ENCODE measurements around the gene GALNTL6.

The GALNTL6 gene

GRCh38 chr4:173045571-173045970 is 1232.4 kb downstream of the GALNTL6 start:
- DNase-seq = no peak

GRCh38 chr4:173046144-173046543 is 1232.9 kb downstream of the GALNTL6 start:
- DNase-seq = no peak

GRCh38 chr4:173046818-173047217 is 1233.6 kb downstream of the GALNTL6 start:
- no peak for DNase-seq

GRCh38 chr4:173051232-173051631 is 1238.0 kb downstream of the GALNTL6 start:
- DNase-seq = no peak

- no peak for DNase-seq
Measured at GRCh38 chr4:173051716-173052115, 1238.5 kb downstream of the GALNTL6 start.

- DNase-seq = no peak
Measured at GRCh38 chr4:173052439-173052838, 1239.2 kb downstream of the GALNTL6 start.

- no peak for DNase-seq
Measured at GRCh38 chr4:173056271-173056670, 1243.1 kb downstream of the GALNTL6 start.

GRCh38 chr4:173056710-173057109 is 1243.5 kb downstream of the GALNTL6 start:
- DNase-seq = no peak

GRCh38 chr4:173057442-173057841 is 1244.2 kb downstream of the GALNTL6 start:
- DNase-seq = no peak

GRCh38 chr4:173057901-173058300 is 1244.7 kb downstream of the GALNTL6 start:
- DNase-seq = no peak

GRCh38 chr4:173061160-173061559 is 1248.0 kb downstream of the GALNTL6 start:
- DNase-seq = no peak

GRCh38 chr4:173073939-173074500 is 1260.8 kb downstream of the GALNTL6 start:
- DNase-seq = no peak

GRCh38 chr4:173074501-173074946 is 1261.3 kb downstream of the GALNTL6 start:
- no peak for DNase-seq

- DNase-seq = no peak
Measured at GRCh38 chr4:173076903-173077634, 1263.9 kb downstream of the GALNTL6 start.

- DNase-seq = no peak
Measured at GRCh38 chr4:173088144-173088543, 1274.9 kb downstream of the GALNTL6 start.

Measured in activated naive CD4-positive, alpha-beta T cell (primary cell).